Measurements from ENCODE around the gene PEX5. TPM values are rescaled to one million over a fixed set of nuclear protein-coding genes. Genes with fewer than 3 reads are reported as not detected.
"Not testable (repeated sequence)": the region's sequence is repeated elsewhere in the genome, so short reads cannot be mapped to it uniquely, and the experiment has no call there.

Gene PEX5
- total RNA-seq, 4 donors from 2014 or later = 51.8 to 67.4 (median 58.0) TPM

GRCh38 chr12:7210642-7211151 lies 21.2 kb downstream of the PEX5 start:
- DNase-seq = no peak
- H3K36me3 ChIP-seq = no peaks in the 10 kb centered on the region
- H3K27me3 ChIP-seq = no peaks in the 10 kb centered on the region
- no peaks in the 10 kb centered on the region for H3K4me1 ChIP-seq
- TF ChIP-seq POLR2A (IDR thresholded peaks at IDR 0.05) = no peak
- no peaks in the 10 kb centered on the region for H3K9me3 ChIP-seq
- no peak overlapping the region for H3K27ac ChIP-seq
- intact Hi-C loops (cut with DNase I; ENCODE audit: low total_unique reads) = no loop called here
- no peak overlapping the region for H3K4me3 ChIP-seq

- Histone ChIP-seq H3K27ac (no peak overlapping the region), H3K27me3 (no peaks in the 10 kb centered on the region), H3K9me3 (no peaks in the 10 kb centered on the region), H3K4me1 (no peaks in the 10 kb centered on the region), H3K4me3 (no peak overlapping the region), H3K36me3 (no peaks in the 10 kb centered on the region)
- intact Hi-C loops (cut with DNase I; ENCODE audit: low total_unique reads) = no loop called here
- DNase-seq = no peak
- TF ChIP-seq CTCF (IDR thresholded peaks at IDR 0.05) (no peak), POLR2A (IDR thresholded peaks at IDR 0.05) (no peak)
Measured at GRCh38 chr12:7212678-7213077, 23.2 kb downstream of the PEX5 start.

GRCh38 chr12:7213745-7214144 lies 24.3 kb downstream of the PEX5 start:
- DNase-seq; H3K27me3 ChIP-seq; H3K27ac ChIP-seq; intact Hi-C loops (cut with DNase I; ENCODE audit: low total_unique reads); H3K36me3 ChIP-seq; H3K9me3 ChIP-seq; H3K4me1 ChIP-seq; H3K4me3 ChIP-seq: not testable (repeated sequence)

GRCh38 chr12:7217475-7218069 lies 28.1 kb downstream of the PEX5 start:
- intact Hi-C loops (cut with DNase I; ENCODE audit: low total_unique reads) = no loop called here
- H3K27ac ChIP-seq = no peak overlapping the region
- no peaks in the 10 kb centered on the region for H3K4me1 ChIP-seq
- DNase-seq = no peak
- H3K4me3 ChIP-seq = no peak overlapping the region
- no peaks in the 10 kb centered on the region for H3K9me3 ChIP-seq
- H3K36me3 ChIP-seq = no peaks in the 10 kb centered on the region
- H3K27me3 ChIP-seq = no peaks in the 10 kb centered on the region
- TF ChIP-seq POLR2A (IDR thresholded peaks at IDR 0.05) = no peak
- no peak for TF ChIP-seq CTCF (IDR thresholded peaks at IDR 0.05)

GRCh38 chr12:7219599-7220243 lies 30.2 kb downstream of the PEX5 start:
- TF ChIP-seq POLR2A (IDR thresholded peaks at IDR 0.05) (no peak), CTCF (IDR thresholded peaks at IDR 0.05) (peak; percentile 71 to 84 (median 77))
- intact Hi-C loops (cut with DNase I; ENCODE audit: low total_unique reads) = loop anchor here (10.0 kb wide), 1 partner anchor 415 kb away; no protein-coding TSS in a partner anchor
- Histone ChIP-seq H3K27me3 (no peaks in the 10 kb centered on the region), H3K9me3 (no peaks in the 10 kb centered on the region), H3K4me1 (no peaks in the 10 kb centered on the region), H3K36me3 (no peaks in the 10 kb centered on the region), H3K4me3 (no peak overlapping the region), H3K27ac (no peak overlapping the region)
- peak; percentile 42 to 61 for DNase-seq

GRCh38 chr12:7221486-7221885 lies 32.0 kb downstream of the PEX5 start:
- TF ChIP-seq POLR2A (IDR thresholded peaks at IDR 0.05) (no peak), CTCF (IDR thresholded peaks at IDR 0.05) (no peak)
- Histone ChIP-seq H3K9me3 (no peaks in the 10 kb centered on the region), H3K27me3 (no peaks in the 10 kb centered on the region), H3K27ac (no peak overlapping the region), H3K4me1 (no peaks in the 10 kb centered on the region), H3K4me3 (no peak overlapping the region), H3K36me3 (no peaks in the 10 kb centered on the region)
- no peak for DNase-seq
- intact Hi-C loops (cut with DNase I; ENCODE audit: low total_unique reads) = loop anchor here (10.0 kb wide), 1 partner anchor 413 kb away; no protein-coding TSS in a partner anchor
